Measurements from ENCODE around the gene ACCS.

ACCS gene, protein sequence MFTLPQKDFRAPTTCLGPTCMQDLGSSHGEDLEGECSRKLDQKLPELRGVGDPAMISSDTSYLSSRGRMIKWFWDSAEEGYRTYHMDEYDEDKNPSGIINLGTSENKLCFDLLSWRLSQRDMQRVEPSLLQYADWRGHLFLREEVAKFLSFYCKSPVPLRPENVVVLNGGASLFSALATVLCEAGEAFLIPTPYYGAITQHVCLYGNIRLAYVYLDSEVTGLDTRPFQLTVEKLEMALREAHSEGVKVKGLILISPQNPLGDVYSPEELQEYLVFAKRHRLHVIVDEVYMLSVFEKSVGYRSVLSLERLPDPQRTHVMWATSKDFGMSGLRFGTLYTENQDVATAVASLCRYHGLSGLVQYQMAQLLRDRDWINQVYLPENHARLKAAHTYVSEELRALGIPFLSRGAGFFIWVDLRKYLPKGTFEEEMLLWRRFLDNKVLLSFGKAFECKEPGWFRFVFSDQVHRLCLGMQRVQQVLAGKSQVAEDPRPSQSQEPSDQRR

DNA sequence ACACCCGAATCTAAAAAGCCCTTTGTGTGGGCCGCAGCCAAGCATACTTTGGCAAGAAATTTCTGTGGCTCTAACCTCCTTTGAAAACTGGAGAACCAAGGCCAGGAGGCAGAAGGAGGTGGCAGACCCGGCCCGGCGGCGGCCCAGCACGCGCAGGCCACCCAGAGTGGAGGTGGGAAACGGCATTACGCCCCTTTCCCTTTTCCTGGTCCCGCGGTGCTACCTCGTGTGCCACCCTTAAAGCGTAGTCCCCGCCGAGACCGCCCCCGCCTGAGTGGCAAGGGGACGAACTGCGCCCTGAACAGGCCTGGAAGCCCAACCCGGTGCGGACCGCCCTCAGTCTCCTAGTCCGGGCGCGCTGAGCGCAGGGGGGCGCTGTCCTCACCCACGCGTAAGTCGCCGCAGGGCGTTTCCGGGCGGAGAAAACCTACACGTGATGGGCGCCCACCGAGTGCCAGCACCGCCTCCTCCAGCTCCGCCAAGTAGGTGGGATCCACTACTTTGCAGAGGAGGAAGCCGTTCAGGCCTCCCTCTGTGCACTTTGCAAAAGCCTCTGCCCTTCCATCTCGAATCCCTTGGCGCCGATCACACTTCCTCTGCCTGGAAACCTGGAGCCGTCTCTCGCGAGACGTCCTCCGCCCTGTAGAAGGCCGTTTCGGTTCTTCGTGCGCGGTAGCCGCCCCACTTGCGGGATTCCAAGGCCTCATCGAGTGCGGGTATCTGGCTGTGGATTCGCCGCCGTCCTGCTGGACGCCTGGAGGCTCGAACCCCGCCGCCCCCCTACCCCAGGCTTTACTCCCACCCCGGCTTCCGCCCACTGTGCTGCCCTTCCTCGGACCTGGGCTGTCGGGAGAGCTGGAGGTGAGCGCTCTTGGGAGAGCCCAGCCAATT, at the start of gene ACCS:
Gene ACCS (plus strand): TSS at position 430 of the 891 bp plus-strand sequence. CDS start 1,358 bp downstream, outside the sequence.
- DNase-seq = peak; percentile 70

DNA sequence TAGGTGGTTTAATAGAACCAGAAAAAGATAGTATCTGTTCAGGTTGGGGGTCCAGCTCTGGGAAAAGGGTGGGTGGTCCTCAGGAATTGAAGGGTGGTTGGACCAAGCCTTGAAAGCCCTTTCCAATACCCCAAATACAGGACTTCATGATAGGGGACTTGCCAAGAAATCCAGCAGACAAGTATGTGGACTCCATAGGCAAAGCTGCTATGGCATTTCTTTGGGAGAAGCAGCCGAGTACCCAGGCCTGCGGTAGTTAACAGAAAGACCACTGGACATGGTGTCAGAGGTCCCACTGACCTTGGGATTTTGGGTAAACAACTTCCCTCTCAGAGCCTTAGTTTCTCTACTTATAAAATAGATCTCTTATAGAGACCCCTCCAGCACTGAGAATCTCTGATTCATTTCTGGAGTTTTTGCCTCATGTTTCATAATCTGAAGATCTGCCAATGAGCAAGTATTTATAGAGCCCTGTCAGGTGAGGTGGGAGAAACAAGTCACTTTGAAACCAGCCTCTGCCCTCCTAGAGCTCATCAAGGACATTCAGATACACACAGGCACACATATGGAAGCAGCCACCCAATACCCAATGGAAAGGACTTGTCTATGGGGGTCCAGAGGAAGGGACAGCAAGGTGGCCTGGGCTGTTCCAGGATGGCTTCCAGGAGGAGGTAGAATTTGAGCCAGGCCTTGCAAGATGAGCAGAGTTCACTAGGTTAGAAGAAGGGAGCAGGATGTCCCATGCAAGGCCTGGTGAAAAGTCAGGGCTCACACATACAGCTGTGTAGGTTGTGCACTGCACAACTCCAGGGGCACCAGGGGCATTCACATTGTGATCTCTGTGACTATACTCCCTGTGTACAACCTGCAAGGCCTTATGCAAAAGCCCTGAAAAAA, 49.3 kb upstream of the ACCS start:
- DNase-seq = no peak

DNA sequence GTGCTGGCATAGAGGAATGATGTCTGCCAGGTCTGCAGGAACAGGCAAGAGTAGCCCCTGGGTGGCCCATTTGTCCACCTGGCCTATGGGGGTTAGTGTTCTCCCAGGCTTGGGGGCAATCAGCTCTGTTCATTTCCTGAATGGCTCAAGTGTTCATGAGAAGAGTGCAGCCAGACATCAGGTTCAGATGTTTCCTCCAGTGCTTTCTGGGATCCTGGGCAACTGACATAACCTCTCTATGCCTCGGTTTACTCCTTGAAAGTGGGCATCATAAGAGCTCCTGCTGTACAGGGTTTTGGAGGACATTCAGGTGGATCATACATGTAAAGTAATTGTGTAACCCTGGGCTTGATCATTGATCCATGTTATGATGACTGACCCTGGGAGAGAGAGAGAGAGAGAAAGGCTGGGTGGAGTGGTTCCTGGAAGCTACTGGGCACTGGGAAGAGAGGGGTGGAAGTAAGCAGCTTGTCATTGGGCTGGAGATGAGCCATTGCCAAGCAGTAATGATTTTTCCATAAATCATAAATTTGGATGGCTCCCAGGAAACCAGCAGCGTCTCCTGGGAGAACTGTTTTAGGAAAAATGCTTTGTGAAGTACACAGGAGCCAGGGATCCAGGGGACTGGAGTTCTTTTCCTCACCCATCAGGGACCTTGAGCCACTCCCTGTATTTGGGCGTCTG, 48.5 kb upstream of the ACCS start:
- DNase-seq = no peak

DNA sequence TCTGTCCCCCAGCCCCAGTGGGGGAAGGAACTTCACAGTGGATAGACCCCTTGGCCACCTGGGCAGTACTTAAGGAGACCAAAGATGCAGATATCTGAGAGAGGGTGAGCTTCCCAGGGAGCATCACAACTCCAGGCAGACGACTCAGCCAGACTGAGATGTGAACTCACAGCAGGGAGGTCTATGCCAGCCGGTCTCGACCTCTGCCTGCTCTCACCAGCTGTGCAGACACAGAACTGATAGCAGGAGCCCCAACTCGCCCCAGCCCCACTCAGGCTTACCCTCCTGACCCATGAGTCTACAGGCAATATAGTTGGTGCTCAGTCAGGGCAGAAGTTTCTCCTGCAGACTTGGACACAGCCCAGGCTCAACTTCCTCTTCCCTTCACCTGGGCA, 47.9 kb upstream of the ACCS start:
- DNase-seq = no peak

DNA sequence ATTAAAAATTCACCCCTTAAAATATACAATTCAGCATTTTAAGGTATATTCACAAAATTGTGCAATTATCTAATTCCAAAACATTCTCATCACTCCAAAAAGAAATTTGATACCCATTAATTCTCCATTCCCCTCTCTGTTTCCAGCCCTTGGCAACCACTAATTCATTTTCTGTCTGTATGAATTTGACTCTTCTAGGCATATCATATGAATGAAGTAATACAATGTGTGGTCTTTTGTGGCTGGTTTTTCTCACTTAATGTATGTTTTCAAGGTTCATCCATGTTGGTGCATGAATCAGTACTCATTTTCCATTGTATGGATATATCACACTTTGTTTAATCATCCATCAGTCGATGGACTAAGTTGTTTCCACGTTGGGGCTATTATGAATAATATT, 47.2 kb upstream of the ACCS start:
- no peak for DNase-seq

DNA sequence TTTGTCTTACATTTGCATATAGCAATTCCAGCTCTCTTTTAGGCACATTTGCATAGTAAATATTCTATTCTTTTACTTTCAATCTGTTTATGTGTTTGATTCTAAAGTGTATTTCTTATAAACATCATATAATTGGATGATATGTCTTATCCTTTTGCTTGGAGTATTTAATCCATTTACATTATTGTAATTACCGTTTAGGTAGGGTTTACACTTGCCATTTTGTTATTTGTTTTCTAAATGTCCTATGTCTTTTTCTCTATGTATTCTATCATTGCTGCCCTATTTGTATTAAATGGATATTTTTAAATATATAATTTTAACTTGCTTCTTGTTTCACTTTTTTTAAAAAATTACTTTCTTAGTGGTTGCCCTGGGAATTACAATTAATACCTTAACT, 41.1 kb upstream of the ACCS start:
- DNase-seq = no peak

DNA sequence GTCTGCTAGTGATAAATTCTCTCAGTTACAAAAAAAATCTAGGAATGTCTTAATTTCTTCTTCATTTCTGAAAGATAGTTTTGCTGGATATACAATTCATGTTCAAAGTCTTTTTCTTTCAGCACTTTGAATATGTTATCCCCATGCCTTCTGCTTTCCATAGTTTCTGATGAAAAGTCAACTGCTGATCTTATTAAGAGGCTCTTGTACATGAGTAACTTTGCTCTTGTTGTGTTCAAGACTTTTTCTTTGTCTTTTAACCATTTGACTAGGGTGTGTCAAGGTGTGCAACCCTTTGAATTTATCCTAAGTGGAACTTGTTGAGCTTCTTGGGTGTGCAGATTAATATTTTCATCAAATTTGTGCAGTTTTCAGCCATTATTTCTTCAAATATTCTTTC, 40.3 kb upstream of the ACCS start:
- no peak for DNase-seq

DNA sequence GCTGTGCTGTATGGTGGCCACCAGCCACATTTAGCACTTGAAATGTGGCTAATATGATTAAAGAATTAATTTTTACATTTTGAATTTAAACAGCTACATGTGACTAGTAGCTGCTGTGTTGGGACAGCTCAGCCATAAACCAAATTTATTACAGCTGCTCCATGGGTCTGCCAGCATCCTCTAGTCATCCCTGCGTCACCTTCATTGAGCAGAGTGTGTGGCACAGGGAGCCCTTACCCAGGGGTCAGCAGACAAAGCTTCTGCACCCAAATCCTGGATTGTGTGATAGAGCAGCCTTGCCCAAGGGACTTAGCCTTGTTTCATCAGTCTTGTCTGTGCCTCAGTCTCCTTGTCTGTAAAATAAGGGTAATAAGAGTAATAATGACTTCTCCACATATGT, 37.7 kb upstream of the ACCS start:
- no peak for DNase-seq

DNA sequence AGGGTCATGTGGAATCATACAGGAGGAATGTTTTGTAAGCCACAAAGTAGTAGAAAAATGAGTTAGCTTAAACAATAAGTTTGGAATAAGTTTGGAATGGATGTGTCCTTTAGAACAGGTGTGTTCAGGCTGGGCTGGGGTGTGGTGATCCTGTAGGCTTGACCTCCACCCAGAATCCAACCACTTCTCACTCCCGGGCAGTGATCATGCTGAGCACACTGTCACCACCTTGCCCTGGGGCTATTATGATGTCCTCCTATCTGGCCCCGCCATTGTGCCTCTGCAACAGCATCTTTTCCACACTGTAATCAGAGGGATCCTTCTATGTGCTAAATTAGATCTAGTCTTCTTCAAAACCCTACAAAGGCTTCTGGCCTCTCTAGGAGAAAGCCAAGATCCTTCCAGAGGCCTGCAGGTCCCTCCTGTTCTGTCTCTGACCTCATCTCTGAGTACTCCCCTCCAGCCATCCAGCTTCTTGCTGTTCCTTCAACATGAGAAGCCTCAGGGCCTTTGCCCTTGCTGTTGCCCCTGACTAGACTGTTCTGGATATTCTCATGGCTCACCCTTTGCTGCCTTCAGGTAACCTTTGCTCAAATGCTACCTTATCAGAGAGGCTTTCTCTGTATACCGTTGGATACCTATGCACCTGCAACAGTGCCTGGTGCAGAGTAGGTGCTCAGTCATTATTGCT, 37.1 kb upstream of the ACCS start:
- no peak for DNase-seq

DNA sequence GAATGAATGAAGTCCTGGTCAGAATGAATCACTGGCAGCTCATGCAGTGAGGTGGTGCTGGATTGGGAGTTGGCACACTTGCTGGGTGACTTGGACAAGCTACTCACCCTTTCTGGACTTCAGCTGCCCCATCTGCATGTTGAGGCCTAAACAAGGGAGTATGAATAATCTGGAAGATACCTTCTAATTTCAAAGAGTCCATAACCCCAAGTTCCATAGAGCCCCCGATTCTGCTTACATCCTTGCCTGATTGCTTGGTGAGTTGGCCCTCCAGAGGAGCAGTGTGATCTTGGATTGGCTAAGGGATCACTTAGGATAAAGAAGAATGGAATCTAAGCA, 36.6 kb upstream of the ACCS start:
- DNase-seq = no peak

DNA sequence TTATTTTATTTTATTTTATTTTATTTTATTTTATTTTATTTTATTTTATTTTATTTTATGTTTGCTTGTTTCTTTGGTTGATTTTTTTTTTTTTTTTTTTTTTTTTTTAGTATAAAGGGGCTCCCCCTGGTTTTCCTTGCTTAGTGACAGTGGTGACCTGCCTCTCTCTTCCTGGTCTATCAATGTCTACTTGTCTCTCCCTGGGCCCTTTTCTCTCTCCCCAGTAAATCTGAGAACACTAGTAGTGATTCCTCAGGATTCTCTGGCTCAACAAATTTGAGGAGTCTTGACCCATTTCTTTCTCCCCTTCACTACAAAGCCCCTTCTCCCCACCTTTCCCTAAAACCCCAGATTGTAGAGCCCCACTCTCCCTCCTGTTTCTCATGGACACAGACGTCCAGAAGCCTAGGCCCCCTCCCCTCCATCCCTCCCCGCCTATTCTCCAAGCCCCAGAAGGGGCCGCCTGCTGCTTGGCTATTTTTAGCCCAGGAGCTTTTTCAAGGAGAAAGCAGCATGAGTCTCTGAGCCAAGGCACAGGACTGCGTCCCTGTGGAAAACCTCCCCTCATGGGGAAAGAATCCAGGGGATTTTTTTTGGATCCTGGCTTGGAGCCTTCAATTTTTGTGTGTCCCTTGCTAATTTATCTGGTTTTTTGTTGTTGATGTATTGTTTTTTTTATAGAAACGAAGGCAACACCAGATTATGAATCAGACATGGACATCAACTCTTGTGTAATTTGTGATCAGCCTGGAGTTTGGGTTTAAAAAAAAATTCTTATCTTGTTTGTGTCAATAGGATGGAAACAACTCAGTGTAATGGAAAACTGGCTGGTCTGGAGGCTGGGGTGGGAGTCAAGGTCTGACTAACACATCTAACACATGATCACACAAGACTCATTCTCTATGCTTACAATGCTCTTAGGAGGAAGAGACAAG, 35.8 kb upstream of the ACCS start:
- DNase-seq = no peak

DNA sequence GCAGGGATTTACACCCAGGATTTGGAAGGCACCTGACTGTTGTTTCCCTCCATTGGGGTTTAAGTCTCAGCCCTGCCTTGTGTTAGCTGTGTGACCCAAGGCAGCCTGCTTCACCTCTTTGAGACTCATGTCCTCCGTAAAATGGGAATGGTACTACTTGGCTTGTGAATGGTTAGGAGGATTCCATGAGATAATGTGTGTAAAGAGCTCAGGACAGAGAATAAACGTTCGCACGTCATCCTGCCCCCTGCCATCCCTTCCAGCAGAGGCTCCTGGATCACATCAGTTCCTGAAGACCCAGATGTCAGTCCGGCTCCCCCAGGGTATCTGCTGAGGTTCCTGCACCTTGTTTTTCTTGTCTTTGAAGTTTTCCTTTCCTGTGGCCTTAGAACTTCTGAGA, 35.1 kb upstream of the ACCS start:
- DNase-seq = no peak

DNA sequence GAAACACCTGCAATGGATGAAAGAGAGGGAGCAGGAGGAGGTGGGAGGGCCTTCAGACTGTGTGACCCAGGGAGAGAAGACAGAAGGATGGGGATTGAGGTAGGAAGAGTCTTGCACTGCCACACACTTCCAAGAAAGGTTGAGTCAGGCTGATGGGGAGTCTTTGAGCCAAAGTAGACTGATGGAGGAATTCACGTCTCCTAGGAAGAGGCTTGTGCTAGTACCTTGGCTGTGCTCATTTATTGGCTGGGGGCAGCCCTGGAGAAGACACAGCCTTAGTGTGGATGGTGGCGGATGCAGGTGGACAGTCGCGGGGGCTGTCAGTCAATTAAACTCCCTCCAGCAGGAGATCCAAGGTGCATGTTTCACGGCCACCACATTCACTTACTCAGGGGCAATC, 34.5 kb upstream of the ACCS start:
- DNase-seq = no peak

DNA sequence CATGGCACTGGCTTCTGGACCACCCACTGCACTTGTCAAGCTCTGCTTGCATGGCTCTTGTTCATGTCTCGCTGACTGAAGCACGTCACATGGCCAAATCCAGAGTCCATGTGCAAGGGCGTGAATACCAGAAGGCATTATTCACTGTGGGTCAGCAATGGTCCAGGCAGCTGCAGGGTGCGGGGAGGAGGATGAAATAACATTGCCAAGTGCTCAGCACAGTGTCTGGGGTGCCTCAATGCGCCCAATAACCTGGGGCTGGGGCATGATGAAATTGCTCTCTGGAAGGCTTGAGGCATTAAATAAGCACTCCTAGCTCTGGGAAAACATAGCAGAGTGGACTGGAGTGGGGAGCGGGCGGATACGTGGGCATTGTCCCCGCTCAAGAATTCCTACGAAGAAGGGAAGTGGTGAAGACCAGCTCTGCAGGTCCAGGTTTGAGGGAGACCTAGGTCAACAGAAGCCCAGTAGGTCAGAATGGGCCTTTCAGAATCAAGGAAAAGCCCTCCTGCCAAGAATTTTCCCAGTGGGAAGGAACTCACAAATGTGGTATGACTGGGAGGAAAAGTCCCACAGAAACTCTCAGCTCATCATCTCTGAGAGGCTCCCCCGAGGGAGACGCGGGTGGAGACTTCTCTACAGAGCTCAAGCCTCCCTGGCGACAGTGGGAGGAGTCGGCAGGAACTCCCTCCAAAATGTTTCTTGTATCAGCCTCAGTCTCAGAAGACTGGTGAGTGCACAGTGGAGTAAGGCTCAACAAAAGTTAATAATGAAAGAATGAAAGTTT, 33.6 kb upstream of the ACCS start:
- DNase-seq = no peak

DNA sequence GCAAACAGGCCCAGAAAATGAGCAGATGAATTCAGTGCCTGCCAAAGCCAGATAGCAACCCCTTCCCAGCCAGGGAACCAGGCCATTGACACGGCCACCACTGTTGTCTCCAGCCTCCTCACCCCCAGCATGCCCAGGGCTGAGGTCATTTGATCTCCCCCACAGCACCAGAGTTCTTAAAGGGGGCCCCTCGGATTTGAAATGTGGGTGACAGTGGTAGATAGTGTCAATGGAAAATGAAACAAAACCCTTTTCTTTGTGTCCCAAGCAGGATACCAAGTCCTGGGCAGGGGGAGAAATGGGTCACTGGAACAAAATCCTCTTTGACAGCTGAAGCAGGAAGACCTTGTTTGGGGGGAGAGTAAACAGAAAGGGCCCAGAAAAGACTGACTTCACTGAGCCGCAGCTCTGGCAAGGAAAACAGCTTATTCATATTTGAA, 32.6 kb upstream of the ACCS start:
- no peak for DNase-seq

DNA sequence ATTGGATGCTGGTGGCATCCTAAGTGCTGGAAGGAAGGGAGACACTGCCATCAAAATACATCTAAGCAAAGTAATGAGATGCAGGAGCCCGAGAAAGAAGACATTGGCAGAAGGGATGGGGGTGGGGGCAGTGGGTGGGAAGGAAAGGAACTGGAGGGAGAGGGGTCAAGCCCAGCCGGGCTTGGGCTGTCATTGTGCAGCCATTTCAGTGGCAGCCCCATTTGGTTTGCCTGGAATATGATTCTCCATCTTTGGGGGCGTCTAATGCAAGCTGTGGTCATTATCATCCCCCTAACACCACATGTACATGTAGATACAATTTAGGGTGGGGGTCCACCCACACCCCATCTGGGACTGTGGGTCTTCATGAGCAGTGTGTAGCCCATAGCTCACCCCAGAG, 32.2 kb upstream of the ACCS start:
- DNase-seq = no peak

DNA sequence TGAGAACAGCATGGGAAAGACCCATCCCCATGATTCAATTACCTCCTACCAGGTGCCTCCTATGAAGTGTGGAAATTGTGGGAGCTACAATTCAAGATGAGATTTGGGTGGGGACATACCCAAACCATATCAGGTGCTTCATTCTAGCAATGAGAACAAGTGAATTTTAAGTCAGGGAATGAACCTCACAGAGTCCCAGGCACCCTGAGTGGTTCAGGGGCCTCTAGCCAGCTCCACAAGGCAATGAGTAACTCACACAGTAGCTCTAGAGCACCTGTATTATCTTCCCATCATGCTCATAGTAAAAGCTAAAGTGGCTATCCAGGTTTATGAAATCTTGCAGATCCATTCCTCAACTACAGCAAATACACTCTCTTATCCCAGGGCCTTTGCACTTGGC, 31.4 kb upstream of the ACCS start:
- DNase-seq = no peak

DNA sequence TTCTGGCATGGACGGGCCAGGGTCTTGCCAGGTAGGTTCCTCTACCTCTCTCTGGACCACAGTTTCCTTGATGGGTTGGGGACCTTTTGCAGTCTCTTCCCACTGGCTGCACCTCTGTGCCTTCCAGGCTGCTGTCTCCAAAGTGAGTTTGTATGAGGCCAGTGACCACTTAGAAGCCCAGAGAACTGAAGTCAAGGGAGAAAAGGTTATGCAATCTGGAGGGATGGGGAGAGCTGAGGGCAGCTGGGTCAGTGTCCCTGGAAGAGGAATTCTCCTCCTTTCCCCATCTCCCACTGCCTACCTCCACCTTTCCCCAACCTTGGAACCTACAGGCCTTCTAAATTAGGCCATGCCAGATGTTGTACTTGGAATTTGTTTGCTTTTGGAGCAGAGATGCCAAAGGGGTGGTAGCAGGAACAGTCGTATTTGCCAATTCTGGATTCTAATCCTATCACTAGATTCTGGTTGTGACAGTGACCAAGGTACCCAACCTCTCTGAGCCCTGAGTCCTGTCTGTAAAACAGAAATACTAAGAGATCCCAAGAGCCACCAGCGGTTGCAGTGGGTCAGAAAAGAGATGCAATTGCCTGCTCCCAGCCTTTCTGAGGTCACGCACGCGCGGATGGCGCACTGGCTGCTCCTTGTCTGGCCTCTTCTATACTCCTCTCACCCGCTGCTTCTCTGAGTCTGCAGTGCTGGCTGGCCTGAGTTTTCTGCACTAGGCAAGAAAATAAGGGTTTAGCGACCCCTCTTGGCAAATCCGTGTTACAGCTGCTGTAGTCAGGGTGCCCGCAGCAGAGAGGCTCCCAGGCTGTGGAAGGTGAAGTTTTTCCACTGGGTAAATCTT, 29.0 kb upstream of the ACCS start:
- DNase-seq = no peak

DNA sequence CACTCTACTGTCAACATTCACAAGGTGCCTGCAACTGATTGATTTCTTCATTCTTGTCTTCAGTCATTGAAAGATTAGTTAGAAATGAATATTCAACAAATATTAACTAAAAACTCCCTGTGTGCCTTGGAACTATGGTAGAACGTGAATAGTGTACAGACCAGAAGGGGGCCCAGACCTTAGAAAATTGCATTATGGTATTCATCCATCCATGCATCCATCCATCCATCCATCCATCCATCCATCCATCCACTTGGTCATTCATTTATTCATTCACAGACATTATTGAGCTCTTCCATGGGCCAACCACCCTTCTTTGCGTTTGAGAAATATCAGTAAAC, 28.4 kb upstream of the ACCS start:
- DNase-seq = no peak

Data from NCI-H2029 treated with DMSO at 0.1 percent for 48 hours (cell line).